GM12864 (cell line): Measurements from ENCODE around the gene LCOR.

ENCODE experiments used
- DNase-seq: peaks from one replicate; pipeline ENCODE4 v3.0.0-alpha.2; 2011; ENCODE audit warnings: low read depth
- H3K4me3 ChIP-seq: 2 replicates; pipeline ENCODE4 v1.5.1; 2011; ENCODE audit warnings: mild to moderate bottlenecking, low read depth, low read length, control low read depth
- TF ChIP-seq, protein P1 (sequence below): IDR thresholded peaks from 2 replicates; pipeline ENCODE4 v1.5.1; 2011; ENCODE audit warnings: low read depth, mild to moderate bottlenecking, moderate library complexity, low read length, control low read depth, inconsistent platforms; ENCODE audit errors: missing control alignments

The LCOR gene

DNA sequence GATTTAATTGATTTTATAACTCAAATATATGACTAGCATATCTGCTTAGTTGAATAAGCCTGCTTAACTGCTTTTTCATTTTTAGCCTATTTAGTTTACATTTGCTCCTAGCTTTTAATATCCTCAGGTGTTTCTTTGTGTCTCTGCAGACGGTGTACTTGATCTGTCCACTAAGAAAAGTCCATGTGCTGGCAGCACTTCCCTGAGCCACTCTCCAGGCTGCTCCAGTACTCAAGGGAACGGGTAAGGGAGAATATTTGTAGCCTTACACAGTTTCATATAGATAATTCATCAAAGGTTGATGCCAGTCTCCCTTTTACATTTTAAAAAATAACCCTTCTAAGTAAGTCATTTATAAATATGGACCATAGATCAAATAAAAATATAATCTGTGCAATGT lies 119.9 kb downstream of the LCOR start:
- H3K4me3 ChIP-seq, result no peak overlapping the region
- no peak for DNase-seq
- TF ChIP-seq, protein P1, sequence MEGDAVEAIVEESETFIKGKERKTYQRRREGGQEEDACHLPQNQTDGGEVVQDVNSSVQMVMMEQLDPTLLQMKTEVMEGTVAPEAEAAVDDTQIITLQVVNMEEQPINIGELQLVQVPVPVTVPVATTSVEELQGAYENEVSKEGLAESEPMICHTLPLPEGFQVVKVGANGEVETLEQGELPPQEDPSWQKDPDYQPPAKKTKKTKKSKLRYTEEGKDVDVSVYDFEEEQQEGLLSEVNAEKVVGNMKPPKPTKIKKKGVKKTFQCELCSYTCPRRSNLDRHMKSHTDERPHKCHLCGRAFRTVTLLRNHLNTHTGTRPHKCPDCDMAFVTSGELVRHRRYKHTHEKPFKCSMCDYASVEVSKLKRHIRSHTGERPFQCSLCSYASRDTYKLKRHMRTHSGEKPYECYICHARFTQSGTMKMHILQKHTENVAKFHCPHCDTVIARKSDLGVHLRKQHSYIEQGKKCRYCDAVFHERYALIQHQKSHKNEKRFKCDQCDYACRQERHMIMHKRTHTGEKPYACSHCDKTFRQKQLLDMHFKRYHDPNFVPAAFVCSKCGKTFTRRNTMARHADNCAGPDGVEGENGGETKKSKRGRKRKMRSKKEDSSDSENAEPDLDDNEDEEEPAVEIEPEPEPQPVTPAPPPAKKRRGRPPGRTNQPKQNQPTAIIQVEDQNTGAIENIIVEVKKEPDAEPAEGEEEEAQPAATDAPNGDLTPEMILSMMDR, result no peak

DNA sequence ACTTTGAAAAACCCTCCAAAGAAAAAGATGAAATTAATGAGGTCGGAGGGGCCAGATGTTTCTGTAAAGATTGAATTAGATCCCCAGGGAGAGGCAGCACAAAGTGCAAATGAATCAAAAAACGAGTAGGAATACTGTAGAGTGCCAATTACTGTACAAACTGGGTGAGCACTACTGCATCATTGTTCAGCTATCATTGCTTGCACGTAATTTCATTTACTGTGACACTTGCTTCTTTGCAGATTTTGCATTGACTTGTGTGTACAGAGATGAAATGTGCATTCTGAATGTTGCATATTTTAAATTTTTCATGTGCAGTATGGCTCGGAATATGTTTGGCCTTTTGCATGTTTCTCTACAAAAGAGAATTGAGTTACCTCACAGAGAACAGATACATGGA lies 123.7 kb downstream of the LCOR start:
- TF ChIP-seq, protein P1, result no peak
- no peak for DNase-seq
- H3K4me3 ChIP-seq, result no peak overlapping the region

DNA sequence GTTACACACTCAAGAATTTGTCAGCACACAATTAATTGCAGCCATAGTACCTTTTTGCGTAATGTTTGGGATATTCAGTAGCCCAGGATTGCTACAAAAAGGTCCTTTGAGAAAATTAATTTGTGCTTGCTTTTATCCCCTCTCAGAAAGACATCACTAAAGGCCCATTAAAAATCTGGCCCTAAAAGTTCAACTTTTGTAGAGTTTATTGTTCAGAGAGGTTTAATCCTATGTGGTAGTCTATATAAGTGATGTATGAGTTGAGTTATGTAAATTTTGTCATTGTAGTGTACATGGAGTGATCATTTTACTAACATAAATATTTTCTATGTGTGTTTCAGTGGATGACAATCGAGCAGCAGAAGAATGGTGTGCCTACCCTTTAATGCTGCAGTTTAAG lies 126.0 kb downstream of the LCOR start:
- TF ChIP-seq, protein P1, result no peak
- DNase-seq, result no peak
- no peak overlapping the region for H3K4me3 ChIP-seq

DNA sequence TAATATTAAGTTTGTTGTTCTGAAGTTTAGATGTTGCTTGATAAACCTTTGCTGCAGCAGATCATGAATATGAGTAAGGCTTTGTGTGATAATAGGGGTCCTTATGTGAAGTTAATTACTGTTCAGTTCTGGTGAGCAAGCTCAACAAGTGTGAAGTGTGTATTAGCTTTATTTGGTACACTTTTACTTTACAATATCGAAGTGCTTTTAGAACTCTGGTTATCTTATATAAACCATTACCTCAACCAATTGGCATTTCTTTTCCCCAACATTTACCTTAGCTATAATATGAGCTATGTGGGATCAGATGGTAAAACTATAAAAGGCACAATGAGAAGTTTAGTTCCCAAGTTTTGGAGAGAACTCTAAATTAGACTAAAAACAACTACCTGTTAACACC lies 127.6 kb downstream of the LCOR start:
- TF ChIP-seq, protein P1, result no peak
- no peak for DNase-seq
- no peak overlapping the region for H3K4me3 ChIP-seq

DNA sequence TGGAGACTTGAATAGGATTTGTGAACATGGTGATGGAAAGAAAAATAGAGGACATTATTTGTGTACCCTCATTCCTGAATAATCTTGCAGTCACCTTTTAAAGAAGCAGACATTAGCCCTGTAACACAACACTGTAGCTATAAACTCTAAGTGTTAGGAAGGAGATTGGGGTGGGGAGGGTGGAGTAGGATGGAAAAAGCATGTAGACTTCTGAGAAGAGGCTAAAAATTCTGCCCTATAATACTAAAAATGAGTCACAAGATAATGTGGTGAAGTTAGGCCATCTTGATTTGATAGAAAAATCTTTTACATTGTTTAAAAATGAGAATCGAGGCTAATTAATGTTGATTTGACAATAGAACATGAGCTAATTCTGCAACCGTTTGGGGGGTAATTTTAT lies 128.8 kb downstream of the LCOR start:
- TF ChIP-seq, protein P1, result no peak
- H3K4me3 ChIP-seq, result no peak overlapping the region
- no peak for DNase-seq

DNA sequence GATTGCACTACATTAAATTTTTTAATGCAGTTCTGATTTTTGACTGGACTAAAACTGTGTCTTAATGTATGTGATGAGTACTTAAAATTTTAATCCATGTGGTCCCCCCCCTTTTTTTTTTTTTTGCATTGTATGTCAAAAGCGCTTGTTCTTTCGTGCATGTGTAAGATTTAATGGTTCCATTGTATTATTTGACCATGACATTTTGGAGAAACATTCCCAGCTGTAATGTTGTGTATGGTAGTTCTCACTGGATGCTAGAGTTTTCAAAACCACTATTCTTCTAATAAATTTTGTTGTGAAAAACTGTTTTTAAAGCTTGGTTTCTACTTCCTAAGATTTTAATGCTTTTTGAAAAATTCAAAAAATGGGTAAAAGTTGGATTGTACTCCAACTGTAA lies 132.0 kb downstream of the LCOR start:
- H3K4me3 ChIP-seq, result no peak overlapping the region
- DNase-seq, result no peak
- TF ChIP-seq, protein P1, result no peak

DNA sequence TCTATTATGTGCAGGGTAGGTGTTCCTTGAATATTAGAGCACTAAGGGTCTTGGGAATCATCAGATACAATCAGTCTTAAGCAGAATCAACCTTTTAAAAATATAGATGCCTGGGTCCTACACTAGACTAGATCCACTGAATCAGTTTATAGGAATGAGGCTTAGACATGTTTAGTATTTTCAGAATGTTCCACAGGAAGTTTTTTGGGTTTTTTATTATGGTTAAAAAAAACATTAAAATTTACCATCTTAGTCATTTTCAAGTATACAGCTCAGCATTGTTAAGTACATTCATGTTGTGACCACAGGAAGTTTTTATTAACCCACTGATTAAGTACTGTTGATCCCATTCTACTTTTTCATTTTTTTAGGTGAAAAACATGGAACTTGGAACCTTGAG lies 135.7 kb downstream of the LCOR start:
- no peak overlapping the region for H3K4me3 ChIP-seq
- DNase-seq, result no peak
- TF ChIP-seq, protein P1, result no peak
